Trophoblast cell (in vitro differentiated cells and primary cell): ENCODE results near the gene AGR2.

Experiments
- DNase-seq, 2 donors: peaks; one replicate each; pipeline ENCODE4 v3.0.0-alpha.2; 2016
- H2AFZ ChIP-seq: 2 replicates; pipeline ENCODE4 v1.6.1; 2013; ENCODE audit warnings: low read length, moderate library complexity, mild to moderate bottlenecking; ENCODE audit not compliant: insufficient read depth, poor library complexity
- H2AK5ac ChIP-seq: 2 replicates; pipeline ENCODE4 v1.6.1; 2013; ENCODE audit warnings: mild to moderate bottlenecking, low read length
- H2BK120ac ChIP-seq: 2 replicates; pipeline ENCODE4 v1.6.1; 2013; ENCODE audit warnings: low read length, mild to moderate bottlenecking, moderate library complexity; ENCODE audit not compliant: insufficient read depth, poor library complexity
- H2BK12ac ChIP-seq: 2 replicates; pipeline ENCODE4 v1.6.1; 2013; ENCODE audit warnings: mild to moderate bottlenecking, low read length, moderate library complexity
- H2BK5ac ChIP-seq: 2 replicates; pipeline ENCODE4 v1.6.1; 2013; ENCODE audit warnings: low read length, low read depth, moderate library complexity, mild to moderate bottlenecking; ENCODE audit not compliant: poor library complexity
- H3K14ac ChIP-seq: 2 replicates; pipeline ENCODE4 v1.6.1; 2013; ENCODE audit warnings: mild to moderate bottlenecking, low read length
- H3K18ac ChIP-seq: 2 replicates; pipeline ENCODE4 v1.6.1; 2013; ENCODE audit warnings: mild to moderate bottlenecking, low read length
- H3K23ac ChIP-seq: 2 replicates; pipeline ENCODE4 v1.6.1; 2013; ENCODE audit warnings: low read length
- H3K27ac ChIP-seq: 2 replicates; pipeline ENCODE4 v1.5.1; 2013; ENCODE audit warnings: low read depth, mild to moderate bottlenecking, inconsistent platforms, low read length, moderate library complexity
- H3K27me3 ChIP-seq: 2 replicates; pipeline ENCODE4 v1.6.1; 2013; ENCODE audit warnings: inconsistent platforms, mild to moderate bottlenecking, low read length, moderate library complexity; ENCODE audit not compliant: insufficient read depth
- H3K36me3 ChIP-seq, 2 experiments: 1 replicate in 1 of 2; 2 replicates in 1 of 2; pipeline ENCODE4 v1.6.1; 2013; ENCODE audit warnings: low read length in 2 of 2, mild to moderate bottlenecking in 2 of 2, moderate library complexity in 1 of 2; ENCODE audit not compliant: insufficient read depth in 2 of 2, control insufficient read depth in 1 of 2
- H3K4ac ChIP-seq: 2 replicates; pipeline ENCODE4 v1.6.1; 2013; ENCODE audit warnings: low read depth, mild to moderate bottlenecking, low read length, moderate library complexity
- H3K4me1 ChIP-seq, 2 experiments: 1 replicate in 1 of 2; 2 replicates in 1 of 2; pipeline ENCODE4 v1.6.1; 2013; ENCODE audit warnings: low read length in 2 of 2, mild to moderate bottlenecking in 2 of 2, moderate library complexity in 1 of 2; ENCODE audit not compliant: insufficient read depth in 2 of 2, control insufficient read depth in 1 of 2
- H3K4me2 ChIP-seq: 2 replicates; pipeline ENCODE4 v1.6.1; 2013; ENCODE audit warnings: inconsistent platforms, mild to moderate bottlenecking, low read length, moderate library complexity
- H3K4me3 ChIP-seq: 2 replicates; pipeline ENCODE4 v1.5.1; 2013; ENCODE audit warnings: mild to moderate bottlenecking, low read depth, low read length, inconsistent platforms
- H3K79me1 ChIP-seq: one replicate; pipeline ENCODE4 v1.6.1; 2013; ENCODE audit warnings: low read length
- H3K79me2 ChIP-seq: 2 replicates; pipeline ENCODE4 v1.6.1; 2013; ENCODE audit warnings: low read length, mild to moderate bottlenecking; ENCODE audit not compliant: control insufficient read depth, insufficient read depth, poor library complexity
- H3K9ac ChIP-seq: 2 replicates; pipeline ENCODE4 v1.6.1; 2013; ENCODE audit warnings: mild to moderate bottlenecking, low read length
- H3K9me3 ChIP-seq: 2 replicates; pipeline ENCODE4 v1.6.1; 2013; ENCODE audit warnings: low read depth, mild to moderate bottlenecking, control low read depth, inconsistent platforms, low read length; ENCODE audit not compliant: insufficient read depth
- H4K12ac ChIP-seq: 2 replicates; pipeline ENCODE4 v1.6.1; 2013; ENCODE audit warnings: low read depth, mild to moderate bottlenecking, low read length, moderate library complexity
- H4K8ac ChIP-seq: 2 replicates; pipeline ENCODE4 v1.6.1; 2013; ENCODE audit warnings: low read depth, mild to moderate bottlenecking, low read length, moderate library complexity
- H4K91ac ChIP-seq: one replicate; pipeline ENCODE4 v1.6.1; 2013; ENCODE audit warnings: low read depth, mild to moderate bottlenecking, low read length, moderate library complexity
- WGBS: extraction: QIAGEN DNeasy Blood & Tissue Kit; methylation state at CpG from one replicate; pipeline ENCODE4 v1.1.7; 2013; ENCODE audit warnings: missing lambda C conversion rate; ENCODE audit not compliant: insufficient read length, insufficient coverage; ENCODE audit errors: extremely low coverage; 5-methylcytosine and 5-hydroxymethylcytosine counted together

Gene AGR2

GRCh38 chr7:16803125-16803524, 1.7 kb downstream of the AGR2 start:
- Histone ChIP-seq H3K9ac (no peak overlapping the region), H3K79me1 (no peaks in the 10 kb centered on the region), H2BK120ac (no peak overlapping the region), H2BK12ac (no peak overlapping the region), H2AK5ac (no peak overlapping the region), H3K36me3 (no peaks in the 10 kb centered on the region), H2BK5ac (no peak overlapping the region), H4K12ac (no peak overlapping the region), H3K14ac (no peak overlapping the region), H3K23ac (no peak overlapping the region), H3K27me3 (no peaks in the 10 kb centered on the region), H3K4me2 (no peak overlapping the region), H2AFZ (no peak overlapping the region), H3K79me2 (no peaks in the 10 kb centered on the region), H3K9me3 (peaks cover 2% of the 10 kb centered on the region), H3K4me3 (no peak overlapping the region), H3K18ac (no peak overlapping the region), H3K4me1 (no peaks in the 10 kb centered on the region), H4K8ac (no peak overlapping the region), H3K27ac (no peak overlapping the region), H3K4ac (no peak overlapping the region), H4K91ac (no peak overlapping the region)
- no CpG with 5 or more reads among the region's 4 CpGs for WGBS
- no peak for DNase-seq

GRCh38 chr7:16801579-16801978, 3.2 kb downstream of the AGR2 start:
- no CpG with 5 or more reads among the region's 4 CpGs for WGBS
- Histone ChIP-seq H2BK120ac (no peak overlapping the region), H2AK5ac (no peak overlapping the region)

GRCh38 chr7:16801111-16801542, 3.7 kb downstream of the AGR2 start:
- no peaks in the 10 kb centered on the region for H3K36me3 ChIP-seq
- no peak overlapping the region for H2BK5ac ChIP-seq
- no peaks in the 10 kb centered on the region for H3K79me1 ChIP-seq
- no peak overlapping the region for H3K18ac ChIP-seq
- no peaks in the 10 kb centered on the region for H3K27me3 ChIP-seq
- H2AK5ac ChIP-seq, result no peak overlapping the region
- H2AFZ ChIP-seq, result no peak overlapping the region
- H2BK12ac ChIP-seq, result no peak overlapping the region
- H3K79me2 ChIP-seq, result no peaks in the 10 kb centered on the region
- H4K12ac ChIP-seq, result no peak overlapping the region
- H3K4me1 ChIP-seq, result no peaks in the 10 kb centered on the region
- no peak overlapping the region for H2BK120ac ChIP-seq
- H3K4me2 ChIP-seq, result no peak overlapping the region
- DNase-seq, result peak; percentile 8 to 76
- peaks cover 2% of the 10 kb centered on the region for H3K9me3 ChIP-seq
- no peak overlapping the region for H4K91ac ChIP-seq
- H3K9ac ChIP-seq, result no peak overlapping the region
- H3K27ac ChIP-seq, result no peak overlapping the region
- H3K4me3 ChIP-seq, result no peak overlapping the region
- no peak overlapping the region for H3K23ac ChIP-seq
- no peak overlapping the region for H3K14ac ChIP-seq
- no peak overlapping the region for H3K4ac ChIP-seq
- H4K8ac ChIP-seq, result no peak overlapping the region

More at GRCh38 chr7:16801579-16801978, 3.2 kb downstream of the AGR2 start:
- Histone ChIP-seq H3K4me3 (no peak overlapping the region), H3K36me3 (no peaks in the 10 kb centered on the region), H2AFZ (no peak overlapping the region), H3K79me1 (no peaks in the 10 kb centered on the region), H3K23ac (no peak overlapping the region), H3K9ac (no peak overlapping the region), H3K14ac (no peak overlapping the region), H2BK12ac (no peak overlapping the region), H3K27me3 (no peaks in the 10 kb centered on the region), H4K8ac (no peak overlapping the region), H3K79me2 (no peaks in the 10 kb centered on the region), H3K9me3 (peaks cover 2% of the 10 kb centered on the region), H2BK5ac (no peak overlapping the region), H4K12ac (no peak overlapping the region), H3K4ac (no peak overlapping the region), H3K18ac (no peak overlapping the region), H3K27ac (no peak overlapping the region), H3K4me1 (no peaks in the 10 kb centered on the region), H3K4me2 (no peak overlapping the region), H4K91ac (no peak overlapping the region)
- DNase-seq, result no peak

- H4K91ac ChIP-seq, result no peak overlapping the region
- no peak overlapping the region for H3K4me2 ChIP-seq
- no peak overlapping the region for H2BK120ac ChIP-seq
- H2BK12ac ChIP-seq, result no peak overlapping the region
- no peak for DNase-seq
- H3K27ac ChIP-seq, result no peak overlapping the region
- H3K9me3 ChIP-seq, result peaks cover 2% of the 10 kb centered on the region
- H2BK5ac ChIP-seq, result no peak overlapping the region
- no peak overlapping the region for H2AK5ac ChIP-seq
- H3K4ac ChIP-seq, result no peak overlapping the region
- no peak overlapping the region for H3K18ac ChIP-seq
- no peak overlapping the region for H3K4me3 ChIP-seq
- H4K12ac ChIP-seq, result no peak overlapping the region
- no peak overlapping the region for H2AFZ ChIP-seq
- no peaks in the 10 kb centered on the region for H3K79me1 ChIP-seq
- H3K9ac ChIP-seq, result no peak overlapping the region
- H3K79me2 ChIP-seq, result no peaks in the 10 kb centered on the region
- H3K23ac ChIP-seq, result no peak overlapping the region
- H3K14ac ChIP-seq, result no peak overlapping the region
- H4K8ac ChIP-seq, result no peak overlapping the region
- no CpG with 5 or more reads among the region's 6 CpGs for WGBS
- H3K36me3 ChIP-seq, result no peaks in the 10 kb centered on the region
- no peaks in the 10 kb centered on the region for H3K27me3 ChIP-seq
- H3K4me1 ChIP-seq, result peaks cover 0 to 2% of the 10 kb centered on the region in 2 experiments
Measured at GRCh38 chr7:16795624-16796023, 9.2 kb downstream of the AGR2 start.
